GM12878 (cell line): Measurements from ENCODE around the gene ALG8. TPM values are rescaled to one million over a fixed set of nuclear protein-coding genes. Genes with fewer than 3 reads are reported as not detected.

Source experiments
- ATAC-seq: fragments of 200-7000 bp; cut with Tn5 transposase; 3 replicates; pipeline ENCODE4 v1.9.1; 2020; ENCODE audit warnings: mild to moderate bottlenecking, moderate library complexity
- BruUV-seq: library from RNA; stranded (reverse); fragments of 400-500 nt; replicated peaks from 2 replicates; lab custom pipeline; 2021; lab: Mats Ljungman, UMichigan
- CTCF ChIA-PET: fragments of 300-600 bp; sonication (Branson Sonifier 250); formaldehyde crosslinking; extraction: SDS; loops from one replicate; lab custom pipeline; 2021; ENCODE audit warnings: inconsistent platforms; lab: Yijun Ruan, JAX
- POLR2A ChIA-PET: fragments of 350-600 bp; formaldehyde crosslinking; extraction: SDS; loops from one replicate; lab custom pipeline; 2021; ENCODE audit warnings: inconsistent platforms; lab: Charles Lee
- RAD21 ChIA-PET: fragments of 300-600 bp; sonication (Branson Sonifier 250); formaldehyde crosslinking; loops from one replicate; lab custom pipeline; 2023; ENCODE audit warnings: antibody characterized with exemption; ENCODE audit not compliant: unreplicated experiment; lab: Charles Lee
- SMC1A ChIA-PET: fragments of 300-600 bp; sonication (Branson Sonifier 250); formaldehyde crosslinking; loops from one replicate; lab custom pipeline; 2023; ENCODE audit not compliant: unreplicated experiment, uncharacterized antibody; lab: Charles Lee
- DNase-seq: peaks from one replicate; pipeline ENCODE4 v3.0.0-alpha.2; 2011; ENCODE audit warnings: low read depth, low spot score
- FAIRE-seq: peaks from 3 replicates; lab custom pipeline; 2011; peaks lifted over from hg19 to GRCh38; lab: Jason Lieb, UNC
- H2AFZ ChIP-seq: 2 replicates; pipeline ENCODE4 v1.6.0; 2011; ENCODE audit warnings: low read depth, low read length, control low read depth; ENCODE audit not compliant: control insufficient read depth
- H3K27ac ChIP-seq: 2 replicates; pipeline ENCODE4 v1.5.1; 2011; ENCODE audit warnings: control low read depth; ENCODE audit not compliant: control insufficient read depth, insufficient read depth
- H3K27me3 ChIP-seq, 2 experiments: replicated peaks in 1 of 2; 2 replicates each; pipeline versions ENCODE4 v1.6.0 to v1.6.1; 2011; ENCODE audit warnings: low read length in 1 of 2; ENCODE audit not compliant: control insufficient read depth in 2 of 2, insufficient read depth in 2 of 2
- H3K36me3 ChIP-seq, 2 experiments: 2 replicates each; pipeline ENCODE4 v1.5.1; 2011; ENCODE audit warnings: low read length in 1 of 2; ENCODE audit not compliant: control insufficient read depth in 2 of 2, insufficient read depth in 2 of 2
- H3K4me1 ChIP-seq: 2 replicates; pipeline ENCODE4 v1.6.1; 2011; ENCODE audit warnings: mild to moderate bottlenecking, low read length, moderate library complexity, mixed read lengths; ENCODE audit not compliant: control insufficient read depth, insufficient read depth
- H3K4me2 ChIP-seq: 2 replicates; pipeline ENCODE4 v1.6.0; 2011; ENCODE audit warnings: control low read depth; ENCODE audit not compliant: control insufficient read depth, insufficient read depth
- H3K4me3 ChIP-seq: fragments of 200-600 bp; sonication (generic); 2 replicates; pipeline ENCODE4 v1.5.1; 2016
- H3K79me2 ChIP-seq: 2 replicates; pipeline ENCODE4 v1.6.0; 2011; ENCODE audit warnings: low read length; ENCODE audit not compliant: control insufficient read depth, insufficient read depth
- H3K9ac ChIP-seq: 2 replicates; pipeline ENCODE4 v1.8.0; 2011; ENCODE audit warnings: low read length, control low read depth, mixed read lengths; ENCODE audit not compliant: control insufficient read depth, insufficient read depth
- H3K9me3 ChIP-seq: replicated peaks from 3 replicates; pipeline ENCODE4 v1.5.1; 2011; ENCODE audit warnings: mild to moderate bottlenecking, low read length; ENCODE audit not compliant: control insufficient read depth, insufficient read depth
- H4K20me1 ChIP-seq: 2 replicates; pipeline ENCODE4 v1.6.0; 2011; ENCODE audit not compliant: control insufficient read depth, insufficient read depth
- CTCF ChIP-seq, 3 experiments: IDR thresholded peaks in 2 of 3; conservative IDR thresholded peaks in 1 of 3; 2 replicates each; pipeline ENCODE4 v1.5.1; 2011; ENCODE audit warnings: low read depth in 3 of 3, low read length in 3 of 3, mild to moderate bottlenecking in 3 of 3, control low read depth in 2 of 3, moderate library complexity in 2 of 3, inconsistent platforms in 1 of 3, mixed read lengths in 1 of 3; ENCODE audit not compliant: control insufficient read depth in 2 of 3, insufficient read depth in 1 of 3; ENCODE audit errors: extremely low read depth in 1 of 3
- EP300 ChIP-seq, 2 experiments: fragments of 150-350 bp in 1 of 2; IDR thresholded peaks; 2 replicates each; pipeline ENCODE4 v1.6.1; 2011 to 2012; ENCODE audit warnings: low read depth in 2 of 2, low read length in 2 of 2, borderline replicate concordance in 1 of 2, improper control_type of control experiment in 1 of 2, inconsistent platforms in 1 of 2; ENCODE audit not compliant: control insufficient read depth in 1 of 2
- MEF2A ChIP-seq: IDR thresholded peaks from 2 replicates; pipeline ENCODE4 v1.6.1; 2011; ENCODE audit warnings: low read depth, mild to moderate bottlenecking, low read length, moderate library complexity; ENCODE audit not compliant: insufficient read depth
- RAD21 ChIP-seq: IDR thresholded peaks from 2 replicates; pipeline ENCODE4 v1.6.1; 2011; ENCODE audit warnings: mild to moderate bottlenecking, low read depth, low read length, moderate library complexity; ENCODE audit not compliant: insufficient read depth
- REST ChIP-seq: IDR thresholded peaks from 2 replicates; pipeline ENCODE4 v1.6.1; 2012; ENCODE audit warnings: mild to moderate bottlenecking, low read depth, low read length
- ZNF622 ChIP-seq: fragments of 450-650 bp; IDR thresholded peaks from 2 replicates; pipeline ENCODE4 v1.6.1; 2017; ENCODE audit warnings: mild to moderate bottlenecking, inconsistent platforms
- ZZZ3 ChIP-seq: IDR thresholded peaks from 2 replicates; pipeline ENCODE4 v1.6.1; 2011; ENCODE audit warnings: low read depth; ENCODE audit not compliant: control insufficient read depth, insufficient read length
- WGBS: methylation state at CpG from one replicate; pipeline ENCODE4 v1.1.6; 2016; ENCODE audit warnings: low lambda C conversion rate; ENCODE audit not compliant: insufficient replicate concordance, insufficient coverage; ENCODE audit errors: missing lambda C conversion rate; 5-methylcytosine and 5-hydroxymethylcytosine counted together
- in situ Hi-C: fragments of 300-500 bp; cut with MboI; formaldehyde crosslinking; loops from 9 replicates; pipeline ENCODE4 v1.14.3; 2018; ENCODE audit warnings: mixed read lengths
- intact Hi-C: fragments of 100-400 bp; cut with micrococcal nuclease; formaldehyde crosslinking; loops from one replicate; pipeline ENCODE4 v1.14.2; 2022; ENCODE audit not compliant: unreplicated experiment
- polyA plus RNA-seq, 11 experiments: library from polyadenylated mRNA; depleted of rRNA in 4 of 11; unstranded in 6 of 11; stranded (reverse) in 5 of 11; fragments of >200 nt; fragmentation: Nextera tagmentation in 4 of 11; fragmentation: Illumina TruSeq in 1 of 11; extraction: Ambion mirVana in 4 of 11; extraction: Trizol in 1 of 11; gene quantifications; 1 replicate in 1 of 11; 2 replicates in 10 of 11; pipeline versions ENCODE4 v1.2.1 to v1.2.3, GENCODE V29; 2011 to 2016; ENCODE audit warnings: inconsistent platforms in 2 of 11, missing spikeins in 2 of 11, low read depth in 1 of 11
- total RNA-seq, 4 experiments: library from RNA; depleted of rRNA in 3 of 4; stranded (reverse); fragments of >200 nt in 3 of 4; fragmentation: Illumina TruSeq in 1 of 4; extraction: Trizol in 1 of 4; gene quantifications; 2 replicates each; pipeline versions ENCODE4 v1.2.1 to v1.2.3, GENCODE V29; 2013 to 2021
- TF ChIP-seq, protein P1 (sequence below): IDR thresholded peaks from 2 replicates; pipeline ENCODE4 v1.6.1; 2011; ENCODE audit warnings: mild to moderate bottlenecking, low read depth, low read length, moderate library complexity; ENCODE audit not compliant: insufficient replicate concordance

ALG8 gene
- total and polyA plus RNA-seq, 10 of the 15 experiments (the other 5 are each of a cell fraction or from before 2014, with no cell fraction given) = 45.7 to 105 (median 68.4) TPM

DNA sequence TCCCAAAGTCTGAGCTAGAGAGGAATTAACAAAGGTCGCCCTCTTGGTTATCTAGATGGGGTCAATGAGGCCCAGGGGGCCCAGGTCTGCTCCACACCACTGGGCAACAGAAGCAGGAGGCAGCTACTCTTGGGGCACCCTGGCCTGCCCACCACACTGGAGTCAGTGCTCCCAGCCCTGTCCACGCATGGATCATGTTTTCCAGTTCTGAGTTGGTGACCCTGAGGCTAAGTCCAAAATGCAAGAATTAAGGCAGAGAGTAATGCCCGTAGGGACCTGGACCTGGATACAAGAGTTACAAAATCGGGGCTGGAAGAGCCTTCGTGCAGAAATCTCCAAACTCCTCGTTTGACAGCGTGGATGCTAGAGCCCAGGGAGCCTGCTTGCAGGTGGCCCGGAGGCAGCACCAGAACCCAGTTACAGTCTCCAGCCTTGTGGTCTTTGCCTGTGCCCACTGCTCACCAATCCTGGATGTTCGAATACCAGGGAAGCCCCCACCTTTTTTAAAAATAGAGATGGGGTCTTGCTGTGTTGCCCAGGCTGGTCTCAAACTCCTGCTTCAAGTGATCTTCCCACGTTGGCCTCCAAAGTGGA is 81.9 kb downstream of the ALG8 start:
- RAD21 ChIA-PET = interaction anchor here (0.6 kb wide), 1 partner anchor 12 kb away, joined by 3 read pairs; no protein-coding TSS in a partner anchor
- Histone ChIP-seq H3K4me3 (no peak overlapping the region), H3K27me3 (no peaks in the 10 kb centered on the region), H3K9me3 (no peaks in the 10 kb centered on the region), H3K4me1 (no peaks in the 10 kb centered on the region), H3K4me2 (no peak overlapping the region)
- DNase-seq = no peak
- SMC1A ChIA-PET = no interaction called here
- TF ChIP-seq RAD21 (no peak), MEF2A (no peak)
- TF ChIP-seq, all 136 proteins: peak for 0
- intact Hi-C loops (no loop called here), in situ Hi-C loops (no loop called here)
- POLR2A ChIA-PET = no interaction called here
- Histone ChIP-seq H3K9ac (no peak overlapping the region), H3K27ac (no peak overlapping the region), H4K20me1 (no peaks in the 10 kb centered on the region), H3K79me2 (no peaks in the 10 kb centered on the region), H3K36me3 (no peaks in the 10 kb centered on the region), H2AFZ (no peak overlapping the region)
- BruUV-seq = no TSS peak
- 68% methylated on average over 10 of the region's 10 CpGs for WGBS
- ATAC-seq (no peak), FAIRE-seq (no peak)
- CTCF ChIA-PET = interaction anchor here (0.5 to 0.9 kb wide), 2 partner anchors 9 to 251 kb away, joined by 3 to 4 read pairs; no protein-coding TSS in a partner anchor

- no peaks in the 10 kb centered on the region for H3K79me2 ChIP-seq
- SMC1A ChIA-PET = no interaction called here
- WGBS = 46% methylated on average over 3 of the region's 3 CpGs
- no peak for FAIRE-seq
- no peak overlapping the region for H3K27ac ChIP-seq
- RAD21 ChIA-PET = no interaction called here
- no peaks in the 10 kb centered on the region for H3K9me3 ChIP-seq
- no TSS peak for BruUV-seq
- no peak overlapping the region for H3K9ac ChIP-seq
- no peak for DNase-seq
- H3K4me2 ChIP-seq = no peak overlapping the region
- no peak overlapping the region for H3K4me3 ChIP-seq
- CTCF ChIA-PET = interaction anchor here (0.8 kb wide), 1 partner anchor 9 kb away, joined by 3 read pairs; no protein-coding TSS in a partner anchor
- no peaks in the 10 kb centered on the region for H4K20me1 ChIP-seq
- no peaks in the 10 kb centered on the region for H3K4me1 ChIP-seq
- H3K36me3 ChIP-seq = no peaks in the 10 kb centered on the region
- intact Hi-C loops = no loop called here
- POLR2A ChIA-PET = no interaction called here
- in situ Hi-C loops = no loop called here
- H3K27me3 ChIP-seq = no peaks in the 10 kb centered on the region
- ATAC-seq = no peak
- no peak overlapping the region for H2AFZ ChIP-seq
- TF ChIP-seq ZNF622 (no peak), ZZZ3 (no peak), EP300 (IDR thresholded peaks at IDR 0.05; ENCODE audit: borderline replicate concordance in 1 of 2, control insufficient read depth in 1 of 2, low read depth in 2 of 2, low read length in 2 of 2) (no peak), REST (no peak), CTCF (IDR thresholded peaks at IDR 0.05 in 2 of 3, conservative IDR thresholded peaks at IDR 0.05 in 1 of 3; ENCODE audit: control insufficient read depth in 2 of 3, extremely low read depth in 1 of 3, insufficient read depth in 1 of 3, low read depth in 3 of 3, low read length in 3 of 3) (no peak)
- TF ChIP-seq, protein P1, sequence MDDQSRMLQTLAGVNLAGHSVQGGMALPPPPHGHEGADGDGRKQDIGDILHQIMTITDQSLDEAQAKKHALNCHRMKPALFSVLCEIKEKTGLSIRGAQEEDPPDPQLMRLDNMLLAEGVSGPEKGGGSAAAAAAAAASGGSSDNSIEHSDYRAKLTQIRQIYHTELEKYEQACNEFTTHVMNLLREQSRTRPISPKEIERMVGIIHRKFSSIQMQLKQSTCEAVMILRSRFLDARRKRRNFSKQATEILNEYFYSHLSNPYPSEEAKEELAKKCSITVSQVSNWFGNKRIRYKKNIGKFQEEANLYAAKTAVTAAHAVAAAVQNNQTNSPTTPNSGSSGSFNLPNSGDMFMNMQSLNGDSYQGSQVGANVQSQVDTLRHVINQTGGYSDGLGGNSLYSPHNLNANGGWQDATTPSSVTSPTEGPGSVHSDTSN = no peak
Observed at GRCh38 chr11:78056093-78056492, 83.3 kb downstream of the ALG8 start.
